Posterior vena cava (tissue), 2 donors: ENCODE results near the gene MCM7. TPM values are rescaled to one million over a fixed set of nuclear protein-coding genes. Genes with fewer than 3 reads are reported as not detected.

Experiments used
- DNase-seq: peaks from one replicate; pipeline ENCODE4 v3.0.0-alpha.2; 2020; ENCODE audit warnings: low spot score
- intact Hi-C, 2 donors: fragments of 100-400 bp; cut with DNase I; formaldehyde crosslinking; loops; one replicate each; pipeline versions ENCODE4 v1.14.1 to v1.14.2; 2022 to 2023
- total RNA-seq, 2 donors: library from RNA; stranded (reverse); fragmentation: NEBNext Ultra II Directional; extraction: Animal tissue kit (Norgen Biotek cat#: 25700); gene quantifications; one replicate each; pipeline ENCODE4 v1.2.1, GENCODE V29; 2021
- donor health status: DM: yes; HTN: yes; CAD: no.
- donor health status: DM: yes; HTN: yes; CAD: no.

Gene MCM7
- total RNA-seq, 2 donors from 2014 or later, result 21.6 to 21.7 TPM

DNA sequence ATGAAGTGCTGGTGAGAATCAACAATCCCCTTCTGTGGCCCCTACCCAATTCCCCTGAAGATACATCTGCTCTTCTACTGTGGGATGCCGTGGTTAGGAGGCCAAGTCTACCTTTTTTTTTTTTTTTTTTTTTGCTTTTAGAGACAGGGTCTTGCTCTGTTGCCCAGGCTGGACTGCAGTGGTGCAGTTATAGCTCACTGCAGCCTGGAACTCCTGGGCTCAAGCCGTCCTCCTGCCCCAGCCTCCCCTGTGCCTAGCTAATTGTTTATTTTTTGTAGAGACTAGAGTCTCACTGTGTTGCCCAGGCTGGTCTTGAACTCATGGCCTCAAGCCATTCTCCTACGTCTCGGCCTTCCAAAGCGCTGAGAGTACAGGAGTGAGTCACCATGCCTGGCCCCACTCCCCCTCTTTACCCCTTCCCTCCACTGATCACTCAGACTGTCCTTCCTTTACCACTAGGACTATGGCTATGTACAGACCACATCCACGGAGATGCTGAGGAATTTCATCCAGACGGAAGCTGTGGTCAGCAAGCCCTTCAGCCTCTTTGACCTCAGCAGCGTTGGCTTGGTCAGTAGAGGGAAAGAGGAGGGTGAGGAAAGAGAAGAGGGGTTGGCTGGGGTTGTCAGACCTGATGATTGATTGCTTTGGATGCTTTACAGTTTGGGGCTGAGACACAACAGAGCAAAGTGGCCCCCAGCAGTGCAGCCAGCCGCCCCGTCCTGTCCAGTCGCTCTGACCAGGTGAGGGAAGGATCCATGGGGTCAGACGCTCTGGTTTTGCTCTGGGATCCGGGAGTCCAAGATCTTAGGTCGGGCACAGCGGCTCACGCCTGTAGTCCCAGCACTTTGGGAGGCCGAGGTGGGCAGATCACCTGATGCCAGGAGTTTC lies 2.0 kb upstream of the MCM7 start:
- no peak for DNase-seq
- intact Hi-C loops, result no loop called here

- intact Hi-C loops, result no loop called here
- DNase-seq, result peak; percentile 98
These were observed 679 bp downstream of the MCM7 start for GRCh38 chr7:100100420-100101015.

- DNase-seq, result no peak
- intact Hi-C loops, result no loop called here
These were observed 1.7 kb downstream of the MCM7 start for GRCh38 chr7:100099452-100099851.

- no peak for DNase-seq
- intact Hi-C loops, result no loop called here
These were observed 2.3 kb downstream of the MCM7 start for GRCh38 chr7:100098913-100099312.

DNA sequence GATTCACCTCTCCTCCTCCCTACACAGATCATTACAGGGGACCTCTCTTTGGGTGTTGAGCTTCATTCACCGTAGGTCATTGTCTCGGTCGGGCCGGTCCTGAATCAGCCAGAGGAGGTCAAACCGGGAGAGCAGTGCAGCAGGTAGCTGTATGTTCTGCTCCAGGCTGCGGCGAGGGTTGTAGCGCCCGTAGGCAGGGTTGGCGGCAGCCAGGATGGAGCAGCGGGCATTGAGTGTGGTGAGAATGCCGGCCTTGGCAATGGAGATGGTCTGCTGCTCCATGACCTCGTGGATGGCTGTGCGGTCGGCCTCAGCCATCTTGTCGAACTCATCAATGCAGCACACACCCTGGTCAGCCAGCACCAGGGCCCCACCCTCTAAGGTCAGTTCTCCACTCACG lies 5.5 kb downstream of the MCM7 start:
- intact Hi-C loops, result no loop called here
- DNase-seq, result no peak

DNA sequence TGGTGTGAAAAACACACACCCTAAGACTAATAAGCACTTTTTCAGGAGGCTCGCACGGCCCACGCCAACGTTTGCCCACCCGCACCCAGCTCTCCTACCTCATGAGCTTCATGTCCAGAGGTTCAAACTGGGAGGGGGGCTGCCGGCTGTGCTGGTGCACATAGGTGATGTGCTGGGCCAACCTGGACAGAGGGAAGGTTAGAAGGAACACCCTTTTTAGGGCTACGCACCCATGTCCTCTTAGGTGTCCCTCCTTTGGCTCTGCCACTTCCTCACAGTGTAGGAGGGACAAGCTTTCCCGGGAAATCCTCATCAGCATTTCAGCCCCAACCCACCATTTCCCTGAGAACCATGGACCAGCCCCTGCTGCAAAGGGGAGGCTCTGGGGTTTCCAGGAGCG lies 5.9 kb downstream of the MCM7 start:
- DNase-seq, result no peak

DNA sequence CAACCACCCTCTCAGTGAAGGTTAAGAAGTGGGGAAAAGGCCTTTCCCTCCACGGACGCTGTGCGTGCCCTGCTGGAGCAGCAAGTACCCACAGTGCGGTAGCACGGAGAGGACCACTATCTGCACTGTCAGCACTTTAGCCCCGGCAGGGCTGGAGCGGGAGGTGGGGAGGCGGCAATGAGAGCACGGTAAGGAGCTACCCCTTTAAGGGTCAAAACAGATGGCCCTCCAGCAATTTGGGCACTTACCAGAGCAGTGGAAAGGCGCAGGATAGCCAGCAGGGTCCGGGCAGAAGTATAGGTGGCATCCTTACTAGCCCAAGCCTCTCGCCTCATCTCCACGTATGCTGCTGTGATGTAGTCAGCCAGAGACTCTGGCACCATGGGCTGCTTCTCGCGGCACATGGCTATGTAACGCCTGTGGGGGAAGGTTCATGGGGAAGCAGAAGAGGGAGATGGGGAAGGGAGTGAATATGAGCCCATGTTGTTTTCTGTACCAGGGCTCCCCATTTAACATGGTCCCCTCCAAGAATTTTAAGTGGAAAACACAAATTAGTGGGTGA lies 7.2 kb downstream of the MCM7 start:
- intact Hi-C loops, result no loop called here
- no peak for DNase-seq

More for the DNA sequence above, 5.9 kb downstream of the MCM7 start:
- intact Hi-C loops, result no loop called here

GRCh38 chr7:100093498-100093897 lies 7.7 kb downstream of the MCM7 start:
- intact Hi-C loops, result no loop called here
- DNase-seq, result no peak

GRCh38 chr7:100093054-100093453 lies 8.1 kb downstream of the MCM7 start:
- intact Hi-C loops, result no loop called here

DNA sequence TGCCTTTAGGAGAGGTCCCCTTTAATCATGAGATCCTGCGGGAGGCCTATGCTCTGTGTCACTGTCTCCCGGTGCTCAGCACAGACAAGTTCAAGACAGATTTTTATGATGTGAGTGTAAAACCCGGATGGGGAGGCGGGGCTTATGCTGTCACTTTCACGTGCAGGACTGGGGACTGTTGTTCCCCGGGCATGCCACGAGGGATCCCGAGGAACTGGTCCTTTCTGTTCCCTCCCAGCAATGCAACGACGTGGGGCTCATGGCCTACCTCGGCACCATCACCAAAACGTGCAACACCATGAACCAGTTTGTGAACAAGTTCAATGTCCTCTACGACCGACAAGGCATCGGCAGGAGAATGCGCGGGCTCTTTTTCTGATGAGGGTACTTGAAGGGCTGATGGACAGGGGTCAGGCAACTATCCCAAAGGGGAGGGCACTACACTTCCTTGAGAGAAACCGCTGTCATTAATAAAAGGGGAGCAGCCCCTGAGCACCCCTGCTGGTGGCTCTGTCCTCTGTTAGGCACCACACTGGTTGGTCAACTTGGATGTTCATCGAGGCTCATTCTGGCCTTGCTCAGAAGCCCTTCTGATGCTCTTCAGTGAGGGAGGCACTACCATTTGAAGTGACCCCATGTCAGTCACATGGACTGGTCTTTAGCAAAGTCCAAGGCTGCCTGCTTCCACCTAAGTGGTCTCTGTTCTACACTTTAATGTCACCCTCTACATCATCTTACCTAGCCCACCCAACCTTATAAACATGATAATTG lies 9.6 kb downstream of the MCM7 start:
- intact Hi-C loops, result no loop called here
- DNase-seq, result no peak

More at GRCh38 chr7:100093054-100093453, 8.1 kb downstream of the MCM7 start:
- no peak for DNase-seq

GRCh38 chr7:100090527-100091410 lies 10.4 kb downstream of the MCM7 start:
- intact Hi-C loops, result no loop called here
- DNase-seq, result no peak

- DNase-seq, result no peak
- intact Hi-C loops, result no loop called here
These were observed 11.6 kb downstream of the MCM7 start for GRCh38 chr7:100089458-100090196.

DNA sequence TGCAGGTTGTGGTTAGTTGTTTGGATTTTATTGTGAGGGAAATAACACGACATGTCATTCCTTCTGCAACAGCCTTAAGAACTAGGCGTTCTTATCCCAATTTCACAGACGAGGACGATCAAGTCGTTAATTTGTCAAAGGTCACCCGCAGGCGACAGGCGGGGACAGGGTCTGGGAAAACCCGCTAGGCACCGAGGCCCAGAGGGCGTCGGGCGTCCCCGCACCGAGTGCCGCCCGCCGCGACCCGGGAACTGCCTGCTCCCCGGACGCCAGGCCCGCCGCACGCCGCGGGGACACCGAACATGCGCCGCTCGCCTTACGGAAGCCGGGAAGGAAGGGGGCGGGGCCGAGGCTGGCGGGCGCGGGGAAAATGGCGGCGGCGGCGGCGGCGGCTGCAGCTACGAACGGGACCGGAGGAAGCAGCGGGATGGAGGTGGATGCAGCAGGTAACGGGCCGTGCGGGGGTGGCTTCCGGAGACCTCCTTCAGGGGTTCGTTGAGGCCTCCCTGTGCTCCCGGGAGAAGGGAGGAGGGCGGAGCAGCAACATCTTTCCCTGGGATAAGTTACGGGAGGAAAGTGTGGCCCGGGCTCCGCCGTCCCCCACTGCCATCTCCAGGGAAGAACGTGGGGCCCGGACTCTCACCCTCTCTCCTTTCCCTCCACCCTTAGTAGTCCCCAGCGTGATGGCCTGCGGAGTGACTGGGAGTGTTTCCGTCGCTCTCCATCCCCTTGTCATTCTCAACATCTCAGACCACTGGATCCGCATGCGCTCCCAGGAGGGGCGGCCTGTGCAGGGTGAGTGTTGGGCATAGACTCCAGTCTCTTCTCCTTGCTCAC lies 12.4 kb downstream of the MCM7 start, which contains the start of gene COPS6:
COPS6 (plus strand) TSS at position 349 of the 837 bp plus-strand sequence; CDS start at position 371, 22 bp downstream.
- intact Hi-C loops, result no loop called here
- DNase-seq, result peak; percentile 95

DNA sequence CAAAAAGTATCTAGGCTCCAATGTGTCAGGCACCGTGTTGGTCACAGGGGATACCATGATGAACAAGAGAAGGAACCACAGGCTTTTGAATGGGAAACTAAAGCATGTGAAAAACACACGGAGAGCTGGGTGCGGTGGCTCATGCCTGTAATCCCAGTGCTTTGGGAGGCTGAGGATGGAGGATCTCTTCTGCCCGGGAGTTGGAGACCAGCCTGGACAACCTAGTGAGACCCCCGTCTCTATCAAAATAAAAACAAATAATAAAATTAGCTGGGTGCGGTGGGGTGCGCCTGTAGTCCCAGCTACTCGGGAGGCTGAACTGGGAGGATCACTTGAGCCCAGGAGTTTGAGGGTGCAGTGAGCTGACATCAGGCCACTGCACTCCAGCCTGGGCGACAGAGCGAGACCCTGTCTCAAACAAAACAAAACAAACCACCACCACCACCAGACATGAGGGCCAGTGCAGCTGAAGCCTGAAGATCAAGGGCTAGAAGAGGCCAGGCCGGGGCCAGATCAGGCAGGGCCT lies 13.0 kb downstream of the MCM7 start:
- no peak for DNase-seq
- intact Hi-C loops, result no loop called here

DNA sequence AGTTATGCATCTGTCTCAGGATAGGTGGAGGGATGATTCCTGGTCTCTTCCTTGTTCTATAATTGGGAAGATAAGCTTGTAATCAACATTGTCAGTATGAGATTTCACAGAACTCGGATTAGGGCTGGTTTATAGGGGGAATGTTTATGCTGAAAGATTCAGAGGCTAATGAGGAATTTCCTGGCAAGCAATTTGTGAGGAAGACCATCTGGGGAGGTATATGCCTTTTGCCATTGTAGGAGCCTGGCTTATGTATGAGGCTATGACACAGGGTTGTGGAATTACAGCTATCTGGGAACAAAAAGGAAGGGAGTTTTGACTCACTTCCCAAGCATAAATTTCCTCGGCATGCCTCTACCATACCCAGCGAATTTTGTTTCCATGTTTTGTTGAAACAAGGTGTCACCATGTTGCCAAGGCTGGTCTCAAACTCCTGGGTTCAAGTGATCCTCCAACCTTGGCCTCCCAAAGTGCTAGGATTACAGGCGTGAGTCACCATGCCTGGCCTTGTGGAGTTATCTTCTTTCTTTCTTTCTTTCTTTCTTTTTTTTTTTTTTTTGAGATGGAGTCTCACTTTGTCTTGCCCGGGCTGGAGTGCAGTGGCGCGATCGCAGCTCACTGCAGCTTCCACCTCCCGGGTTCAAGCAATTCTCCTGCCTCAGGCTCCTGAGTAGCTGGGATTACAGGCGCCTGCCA lies 14.0 kb downstream of the MCM7 start:
- DNase-seq, result no peak
- intact Hi-C loops, result no loop called here

GRCh38 chr7:100085515-100085914 lies 15.7 kb downstream of the MCM7 start:
- DNase-seq, result no peak
- intact Hi-C loops, result no loop called here
